Measurements from ENCODE around the gene NCKIPSD. TPM values are rescaled to one million over a fixed set of nuclear protein-coding genes. Genes with fewer than 3 reads are reported as not detected.

The NCKIPSD gene
- total RNA-seq, 4 donors from 2014 or later = 34.8 to 59.2 (median 44.9) TPM

GRCh38 chr3:48694610-48695392 lies 9.1 kb upstream of the NCKIPSD start:
- Histone ChIP-seq H3K27me3 (no peaks in the 10 kb centered on the region), H3K4me1 (peaks cover 41% of the 10 kb centered on the region), H3K36me3 (peaks cover 68% of the 10 kb centered on the region), H3K9me3 (no peaks in the 10 kb centered on the region), H3K4me3 (peak overlapping the region; percentile 51), H3K27ac (peak overlapping the region; percentile 92)
- WGBS = 34% methylated on average over 12 of the region's 23 CpGs
- peak; percentile 91 for DNase-seq (ENCODE audit: low spot score in 2 of 2)
- TF ChIP-seq CTCF (IDR thresholded peaks at IDR 0.05) = no peak
- TF ChIP-seq POLR2AphosphoS5 (IDR thresholded peaks at IDR 0.05) = peak in 2 of 3 donors; percentile 35 to 49

GRCh38 chr3:48693826-48694225 lies 8.1 kb upstream of the NCKIPSD start:
- WGBS = 82% methylated on average over 8 of the region's 8 CpGs

GRCh38 chr3:48692551-48692950 lies 6.8 kb upstream of the NCKIPSD start:
- Histone ChIP-seq H3K27me3 (no peaks in the 10 kb centered on the region), H3K4me1 (peaks cover 37% of the 10 kb centered on the region), H3K36me3 (peaks cover 75% of the 10 kb centered on the region), H3K27ac (peak overlapping the region; percentile 92), H3K9me3 (no peaks in the 10 kb centered on the region), H3K4me3 (peak overlapping the region; percentile 51)
- no peak for DNase-seq (ENCODE audit: low spot score in 2 of 2)
- TF ChIP-seq EP300 (IDR thresholded peaks at IDR 0.05) = no peak
- TF ChIP-seq POLR2A (IDR thresholded peaks at IDR 0.05) = no peak
- TF ChIP-seq CTCF (IDR thresholded peaks at IDR 0.05) = no peak
- TF ChIP-seq POLR2AphosphoS5 (IDR thresholded peaks at IDR 0.05) = no peak

More at GRCh38 chr3:48693826-48694225, 8.1 kb upstream of the NCKIPSD start:
- Histone ChIP-seq H3K27me3 (no peaks in the 10 kb centered on the region), H3K9me3 (no peaks in the 10 kb centered on the region), H3K27ac (peak overlapping the region; percentile 92), H3K36me3 (peaks cover 71% of the 10 kb centered on the region), H3K4me3 (peak overlapping the region; percentile 51), H3K4me1 (peaks cover 41% of the 10 kb centered on the region)
- TF ChIP-seq EP300 (IDR thresholded peaks at IDR 0.05) (no peak), POLR2AphosphoS5 (IDR thresholded peaks at IDR 0.05) (no peak), POLR2A (IDR thresholded peaks at IDR 0.05) (no peak), CTCF (IDR thresholded peaks at IDR 0.05) (no peak)
- DNase-seq (ENCODE audit: low spot score in 2 of 2) = no peak

- no peaks in the 10 kb centered on the region for H3K27me3 ChIP-seq
- no peak overlapping the region for H3K4me3 ChIP-seq
- WGBS = 88% methylated on average over 2 of the region's 2 CpGs
- DNase-seq (ENCODE audit: low spot score in 2 of 2) = no peak
- H3K27ac ChIP-seq = no peak overlapping the region
- H3K4me1 ChIP-seq = peaks cover 40% of the 10 kb centered on the region
- peaks cover 80% of the 10 kb centered on the region for H3K36me3 ChIP-seq
- no peaks in the 10 kb centered on the region for H3K9me3 ChIP-seq
- no peak for TF ChIP-seq EP300 (IDR thresholded peaks at IDR 0.05)
- TF ChIP-seq POLR2AphosphoS5 (IDR thresholded peaks at IDR 0.05) = no peak
- no peak for TF ChIP-seq POLR2A (IDR thresholded peaks at IDR 0.05)
- TF ChIP-seq CTCF (IDR thresholded peaks at IDR 0.05) = no peak
These were observed 5.2 kb upstream of the NCKIPSD start for GRCh38 chr3:48690846-48691458.

- H3K27me3 ChIP-seq = no peaks in the 10 kb centered on the region
- no peak overlapping the region for H3K4me3 ChIP-seq
- no peaks in the 10 kb centered on the region for H3K9me3 ChIP-seq
- no peak for TF ChIP-seq POLR2A (IDR thresholded peaks at IDR 0.05)
- TF ChIP-seq CTCF (IDR thresholded peaks at IDR 0.05) = no peak
- no peak for TF ChIP-seq EP300 (IDR thresholded peaks at IDR 0.05)
- TF ChIP-seq POLR2AphosphoS5 (IDR thresholded peaks at IDR 0.05) = no peak
- H3K4me1 ChIP-seq = peaks cover 43% of the 10 kb centered on the region
- no peak for DNase-seq (ENCODE audit: low spot score in 2 of 2)
- WGBS = 71% methylated on average over 5 of the region's 5 CpGs
- H3K36me3 ChIP-seq = peaks cover 71% of the 10 kb centered on the region
- no peak overlapping the region for H3K27ac ChIP-seq
These were observed 3.7 kb upstream of the NCKIPSD start for GRCh38 chr3:48689384-48689783.

Data from suprapubic skin (tissue), 4 donors.